ENCODE results near the gene KLHL30. TPM values are rescaled to one million over a fixed set of nuclear protein-coding genes. Genes with fewer than 3 reads are reported as not detected.

Gene KLHL30
- total RNA-seq, 1 experiment from 2014 or later, result not detected

DNA sequence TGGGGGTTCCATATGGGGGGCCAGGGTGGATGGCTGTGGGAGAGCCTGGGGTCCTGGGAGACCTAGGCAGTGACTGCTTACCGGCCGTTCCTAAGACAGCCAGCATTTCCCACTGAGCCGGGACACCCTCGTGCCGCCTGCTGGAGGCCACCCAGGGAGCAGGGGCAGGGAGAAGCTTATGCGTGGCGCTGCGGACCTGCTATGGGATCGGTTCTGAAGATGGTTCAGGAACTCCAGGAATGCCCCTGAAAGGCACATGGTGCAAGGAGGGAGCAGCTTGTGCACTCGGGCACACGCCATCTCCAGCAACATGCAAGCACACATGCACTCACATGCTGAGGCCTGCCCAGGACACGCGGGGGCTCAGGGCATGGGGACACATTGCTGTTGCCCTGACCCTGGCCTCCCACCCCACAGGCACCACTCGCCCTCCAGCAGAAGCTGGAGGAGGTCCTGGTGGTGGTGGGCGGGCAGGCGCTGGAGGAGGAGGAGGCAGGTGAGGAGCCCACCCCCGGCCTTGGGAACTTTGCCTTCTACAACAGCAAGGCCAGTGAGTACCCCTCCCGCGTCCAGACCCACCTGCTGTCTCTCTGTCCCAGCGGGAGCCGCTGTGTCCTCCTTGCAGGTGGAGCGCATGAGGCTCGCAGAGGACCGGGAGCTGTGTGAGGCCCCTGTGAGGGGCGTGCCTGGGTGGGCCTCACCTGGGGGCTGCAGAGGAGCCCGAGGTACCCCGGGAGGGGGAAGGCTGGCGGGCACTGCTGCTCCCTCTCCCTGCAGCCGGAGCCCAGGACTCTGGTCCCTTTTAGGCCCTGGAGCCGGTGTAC lies 4.1 kb downstream of the KLHL30 start:
- no peak overlapping the region for H2BK12ac ChIP-seq (ENCODE audit: insufficient read length, low read depth, low read length)
- H3K79me2 ChIP-seq (ENCODE audit: insufficient read depth, low read length), result no peaks in the 10 kb centered on the region
- H3T11ph ChIP-seq (ENCODE audit: low read length), result no peak overlapping the region
- H2AFZ ChIP-seq (ENCODE audit: low read length), result no peak overlapping the region
- H4K20me1 ChIP-seq (ENCODE audit: control insufficient read depth, insufficient read depth, insufficient read length), result peaks cover 2% of the 10 kb centered on the region
- H3K4ac ChIP-seq (ENCODE audit: low read depth, low read length), result no peak overlapping the region
- no peaks in the 10 kb centered on the region for H3K4me1 ChIP-seq (ENCODE audit: insufficient read depth, low read length)
- no peaks in the 10 kb centered on the region for H3K23me2 ChIP-seq (ENCODE audit: insufficient read length, low read depth, low read length, poor library complexity, severe bottlenecking)
- H2BK20ac ChIP-seq (ENCODE audit: low read depth, low read length, poor library complexity, severe bottlenecking), result no peak overlapping the region
- Mint-ChIP-seq H3K27ac (no peak overlapping the region), H3K4me1 (no peaks in the 10 kb centered on the region), H3K27me3 (ENCODE audit: low read depth) (no peaks in the 10 kb centered on the region; the same call in 1 of the 2 replicates), H3K36me3 (ENCODE audit: insufficient read depth in 1 of 3, low read depth in 3 of 3) (no peaks in the 10 kb centered on the region), H3K9me3 (no peaks in the 10 kb centered on the region), H3K4me3 (no peak overlapping the region)
- no peak overlapping the region for H4K8ac ChIP-seq (replicated peaks; ENCODE audit: insufficient read length, low read depth, low read length)
- no peak overlapping the region for H3K14ac ChIP-seq (ENCODE audit: insufficient read depth, low read length)
- no peaks in the 10 kb centered on the region for H3K27me3 ChIP-seq (ENCODE audit: insufficient read depth, low read length)
- H3K56ac ChIP-seq (ENCODE audit: insufficient read length, low read depth, low read length), result no peak overlapping the region
- no peak overlapping the region for H3K27ac ChIP-seq (ENCODE audit: insufficient read length, low read depth, low read length)
- H2BK5ac ChIP-seq (ENCODE audit: insufficient read length, low read length), result no peak overlapping the region
- no peak for DNase-seq
- H3K4me2 ChIP-seq (ENCODE audit: insufficient read depth, insufficient read length, low read length), result no peak overlapping the region
- H4K5ac ChIP-seq (ENCODE audit: insufficient read length, low read depth, low read length), result no peak overlapping the region
- no peak overlapping the region for H4K91ac ChIP-seq (ENCODE audit: insufficient read length, low read depth, low read length)
- H3K9ac ChIP-seq (ENCODE audit: extremely low read depth, insufficient read length, low read length), result no peak overlapping the region
- no peak overlapping the region for H3K23ac ChIP-seq (ENCODE audit: insufficient read length, low read depth, low read length)
- H3K9me3 ChIP-seq (ENCODE audit: control insufficient read depth, low read depth, low read length), result no peaks in the 10 kb centered on the region
- no CpG with 5 or more reads among the region's 30 CpGs for WGBS (ENCODE audit: extremely low coverage, insufficient read length, low lambda C conversion rate)
- no peak overlapping the region for H2AK5ac ChIP-seq (ENCODE audit: insufficient read length, low read length)
- H3K18ac ChIP-seq (ENCODE audit: insufficient read length, low read depth, low read length), result no peak overlapping the region
- H2BK120ac ChIP-seq (ENCODE audit: low read depth, low read length, poor library complexity, severe bottlenecking), result no peak overlapping the region
- H3K79me1 ChIP-seq (ENCODE audit: insufficient read depth, low read depth, low read length, poor library complexity, severe bottlenecking), result no peaks in the 10 kb centered on the region
- no peak overlapping the region for H2BK15ac ChIP-seq (ENCODE audit: low read depth, low read length)
- TF ChIP-seq, protein P1, sequence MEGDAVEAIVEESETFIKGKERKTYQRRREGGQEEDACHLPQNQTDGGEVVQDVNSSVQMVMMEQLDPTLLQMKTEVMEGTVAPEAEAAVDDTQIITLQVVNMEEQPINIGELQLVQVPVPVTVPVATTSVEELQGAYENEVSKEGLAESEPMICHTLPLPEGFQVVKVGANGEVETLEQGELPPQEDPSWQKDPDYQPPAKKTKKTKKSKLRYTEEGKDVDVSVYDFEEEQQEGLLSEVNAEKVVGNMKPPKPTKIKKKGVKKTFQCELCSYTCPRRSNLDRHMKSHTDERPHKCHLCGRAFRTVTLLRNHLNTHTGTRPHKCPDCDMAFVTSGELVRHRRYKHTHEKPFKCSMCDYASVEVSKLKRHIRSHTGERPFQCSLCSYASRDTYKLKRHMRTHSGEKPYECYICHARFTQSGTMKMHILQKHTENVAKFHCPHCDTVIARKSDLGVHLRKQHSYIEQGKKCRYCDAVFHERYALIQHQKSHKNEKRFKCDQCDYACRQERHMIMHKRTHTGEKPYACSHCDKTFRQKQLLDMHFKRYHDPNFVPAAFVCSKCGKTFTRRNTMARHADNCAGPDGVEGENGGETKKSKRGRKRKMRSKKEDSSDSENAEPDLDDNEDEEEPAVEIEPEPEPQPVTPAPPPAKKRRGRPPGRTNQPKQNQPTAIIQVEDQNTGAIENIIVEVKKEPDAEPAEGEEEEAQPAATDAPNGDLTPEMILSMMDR (conservative IDR thresholded peaks at IDR 0.05), result no peak
